GM18867 (cell line): ENCODE results near the gene GIT1.

Source experiments
- ATAC-seq: cut with Tn5 transposase; IDR thresholded peaks from one replicate; pipeline ENCODE4 v1.9.1; 2021; ENCODE audit warnings: mild to moderate bottlenecking, moderate library complexity; ENCODE audit not compliant: unreplicated experiment

GIT1 gene

DNA sequence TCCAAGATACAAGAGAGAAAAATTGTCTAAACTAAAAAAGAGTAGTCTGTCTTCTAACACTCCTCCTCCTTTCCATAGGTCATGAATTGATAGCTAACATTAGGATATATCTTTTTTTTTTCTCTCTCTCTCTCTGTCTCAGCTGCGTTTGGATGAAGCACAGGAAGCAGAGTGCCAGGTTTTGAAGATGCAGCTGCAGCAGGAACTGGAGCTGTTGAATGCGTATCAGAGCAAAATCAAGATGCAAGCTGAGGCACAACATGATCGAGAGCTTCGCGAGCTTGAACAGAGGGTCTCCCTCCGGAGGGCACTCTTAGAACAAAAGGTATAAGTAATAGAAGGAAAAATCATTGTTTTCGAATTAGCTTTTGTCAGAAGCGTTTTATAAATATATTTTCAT lies 55.5 kb downstream of the GIT1 start:
- no peak for ATAC-seq

DNA sequence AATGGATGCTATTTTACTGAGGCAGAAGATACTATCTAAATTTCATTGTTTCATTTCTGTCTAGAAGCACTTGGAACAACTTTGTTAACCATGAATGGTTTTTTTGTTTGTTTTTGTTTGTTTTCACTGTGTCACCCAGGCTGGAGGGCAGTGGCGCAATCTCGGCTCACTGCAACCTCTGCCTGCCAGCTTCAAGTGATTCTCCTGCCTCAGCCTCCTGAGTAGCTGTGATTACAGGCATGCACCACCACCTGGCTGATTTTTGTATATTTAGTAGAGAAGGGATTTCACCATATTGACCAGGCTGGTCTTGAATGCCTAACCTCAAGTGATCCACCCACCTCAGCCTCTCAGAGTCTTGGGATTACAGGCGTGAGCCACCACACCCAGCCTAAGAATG lies 63.1 kb downstream of the GIT1 start:
- no peak for ATAC-seq

DNA sequence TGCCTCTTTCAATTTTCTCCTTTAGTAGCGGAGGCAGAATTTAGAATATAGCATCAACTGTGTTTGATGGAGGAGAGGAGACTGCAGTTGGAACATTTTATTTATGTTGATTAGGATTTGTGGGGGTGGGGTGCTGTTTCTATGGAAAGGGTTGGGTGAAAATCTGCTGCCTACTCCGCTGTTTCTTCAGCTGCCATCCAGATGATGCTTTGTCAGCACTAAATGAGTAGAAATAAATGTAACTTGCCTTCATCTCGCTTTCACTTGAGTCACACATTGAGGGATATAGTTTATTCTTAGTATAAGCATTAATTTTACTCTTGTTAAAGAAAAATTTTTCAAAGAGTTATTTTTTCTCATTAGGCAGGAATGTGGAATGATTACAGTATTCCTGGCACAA lies 64.8 kb downstream of the GIT1 start:
- no peak for ATAC-seq
